ENCODE results near the gene ITGAD.
"Not testable (repeated sequence)": the region's sequence is repeated elsewhere in the genome, so short reads cannot be mapped to it uniquely, and the experiment has no call there.

Gene ITGAD

DNA sequence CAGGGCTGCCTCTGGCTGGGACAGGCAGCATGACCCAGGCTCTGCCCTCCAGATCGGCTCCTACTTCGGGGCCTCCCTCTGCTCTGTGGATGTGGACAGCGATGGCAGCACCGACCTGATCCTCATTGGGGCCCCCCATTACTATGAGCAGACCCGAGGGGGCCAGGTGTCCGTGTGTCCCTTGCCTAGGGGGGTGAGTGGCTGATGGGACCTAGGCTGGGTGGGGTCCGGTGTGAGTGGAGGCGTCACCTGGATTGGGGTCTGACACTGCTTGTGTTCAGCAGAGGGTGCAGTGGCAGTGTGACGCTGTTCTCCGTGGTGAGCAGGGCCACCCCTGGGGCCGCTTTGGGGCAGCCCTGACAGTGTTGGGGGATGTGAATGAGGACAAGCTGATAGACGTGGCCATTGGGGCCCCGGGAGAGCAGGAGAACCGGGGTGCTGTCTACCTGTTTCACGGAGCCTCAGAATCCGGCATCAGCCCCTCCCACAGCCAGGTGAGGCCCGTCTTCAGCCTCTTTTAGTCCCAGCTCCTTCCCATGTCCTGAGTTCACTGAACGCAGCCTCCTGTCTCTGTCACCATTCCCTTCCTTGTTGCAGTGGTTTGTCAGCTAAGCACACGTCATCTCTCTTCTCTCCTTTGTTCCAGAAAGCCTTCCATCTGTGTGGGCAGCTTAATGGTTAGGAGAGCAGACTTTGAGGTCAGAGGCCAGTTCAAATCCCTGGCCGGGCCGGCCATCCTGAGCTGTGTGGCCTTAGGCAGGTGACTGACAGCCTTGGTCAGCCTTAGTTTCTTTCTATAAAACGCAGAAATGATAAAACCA lies 18.1 kb downstream of the ITGAD start:
- no peak overlapping the region for H3K4me3 ChIP-seq (ENCODE audit: low read depth, low read length)
- TF ChIP-seq, protein P1, sequence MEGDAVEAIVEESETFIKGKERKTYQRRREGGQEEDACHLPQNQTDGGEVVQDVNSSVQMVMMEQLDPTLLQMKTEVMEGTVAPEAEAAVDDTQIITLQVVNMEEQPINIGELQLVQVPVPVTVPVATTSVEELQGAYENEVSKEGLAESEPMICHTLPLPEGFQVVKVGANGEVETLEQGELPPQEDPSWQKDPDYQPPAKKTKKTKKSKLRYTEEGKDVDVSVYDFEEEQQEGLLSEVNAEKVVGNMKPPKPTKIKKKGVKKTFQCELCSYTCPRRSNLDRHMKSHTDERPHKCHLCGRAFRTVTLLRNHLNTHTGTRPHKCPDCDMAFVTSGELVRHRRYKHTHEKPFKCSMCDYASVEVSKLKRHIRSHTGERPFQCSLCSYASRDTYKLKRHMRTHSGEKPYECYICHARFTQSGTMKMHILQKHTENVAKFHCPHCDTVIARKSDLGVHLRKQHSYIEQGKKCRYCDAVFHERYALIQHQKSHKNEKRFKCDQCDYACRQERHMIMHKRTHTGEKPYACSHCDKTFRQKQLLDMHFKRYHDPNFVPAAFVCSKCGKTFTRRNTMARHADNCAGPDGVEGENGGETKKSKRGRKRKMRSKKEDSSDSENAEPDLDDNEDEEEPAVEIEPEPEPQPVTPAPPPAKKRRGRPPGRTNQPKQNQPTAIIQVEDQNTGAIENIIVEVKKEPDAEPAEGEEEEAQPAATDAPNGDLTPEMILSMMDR (IDR thresholded peaks at IDR 0.05; ENCODE audit: low read depth, low read length, missing control alignments) = no peak
- DNase-seq (ENCODE audit: low read depth) = no peak

GRCh38 chr16:31412750-31413149 lies 19.6 kb downstream of the ITGAD start:
- DNase-seq (ENCODE audit: low read depth) = no peak
- H3K4me3 ChIP-seq (ENCODE audit: low read depth, low read length) = no peak overlapping the region

GRCh38 chr16:31413381-31413780 lies 20.2 kb downstream of the ITGAD start:
- TF ChIP-seq, protein P1 (IDR thresholded peaks at IDR 0.05; ENCODE audit: low read depth, low read length, missing control alignments) = no peak
- DNase-seq (ENCODE audit: low read depth) = no peak
- no peak overlapping the region for H3K4me3 ChIP-seq (ENCODE audit: low read depth, low read length)

More at GRCh38 chr16:31412750-31413149, 19.6 kb downstream of the ITGAD start:
- TF ChIP-seq, protein P1 (IDR thresholded peaks at IDR 0.05; ENCODE audit: low read depth, low read length, missing control alignments) = no peak

DNA sequence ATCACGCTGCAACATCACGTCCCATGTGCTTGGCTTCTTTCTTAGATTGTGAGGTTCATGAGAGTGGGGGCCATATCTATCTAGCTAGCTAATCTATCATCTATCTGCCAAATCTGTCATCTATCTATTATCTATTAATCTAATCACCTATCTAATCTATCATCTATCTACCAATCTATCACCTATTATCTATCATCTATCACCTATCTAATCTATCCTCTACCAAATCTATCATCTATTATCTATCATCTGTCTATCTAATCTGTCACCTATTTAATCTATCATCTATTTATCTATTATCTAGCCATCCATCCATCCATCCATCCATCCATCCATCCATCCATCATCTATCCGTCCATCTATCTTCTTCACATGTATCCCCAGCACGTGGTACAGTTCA lies 20.8 kb downstream of the ITGAD start:
- TF ChIP-seq, protein P1 (IDR thresholded peaks at IDR 0.05; ENCODE audit: low read depth, low read length, missing control alignments) = no peak
- no peak overlapping the region for H3K4me3 ChIP-seq (ENCODE audit: low read depth, low read length)
- no peak for DNase-seq (ENCODE audit: low read depth)

DNA sequence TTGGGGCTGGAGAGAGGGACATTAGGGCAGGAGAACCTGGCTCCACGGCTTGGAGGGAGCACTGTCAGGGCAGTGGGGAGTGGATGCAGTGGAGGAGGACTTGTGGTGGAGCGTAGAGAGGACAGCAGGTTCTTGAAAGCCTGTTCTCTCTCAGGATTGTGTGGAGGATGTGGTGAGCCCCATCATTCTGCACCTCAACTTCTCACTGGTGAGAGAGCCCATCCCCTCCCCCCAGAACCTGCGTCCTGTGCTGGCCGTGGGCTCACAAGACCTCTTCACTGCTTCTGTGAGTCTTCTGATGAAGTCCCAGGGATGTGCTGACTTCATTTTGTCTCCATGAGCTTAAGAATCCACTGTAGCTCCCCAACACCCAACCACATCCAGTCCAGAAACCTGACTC lies 21.6 kb downstream of the ITGAD start:
- TF ChIP-seq, protein P1 (IDR thresholded peaks at IDR 0.05; ENCODE audit: low read depth, low read length, missing control alignments) = no peak
- H3K4me3 ChIP-seq (ENCODE audit: low read depth, low read length) = no peak overlapping the region
- no peak for DNase-seq (ENCODE audit: low read depth)

DNA sequence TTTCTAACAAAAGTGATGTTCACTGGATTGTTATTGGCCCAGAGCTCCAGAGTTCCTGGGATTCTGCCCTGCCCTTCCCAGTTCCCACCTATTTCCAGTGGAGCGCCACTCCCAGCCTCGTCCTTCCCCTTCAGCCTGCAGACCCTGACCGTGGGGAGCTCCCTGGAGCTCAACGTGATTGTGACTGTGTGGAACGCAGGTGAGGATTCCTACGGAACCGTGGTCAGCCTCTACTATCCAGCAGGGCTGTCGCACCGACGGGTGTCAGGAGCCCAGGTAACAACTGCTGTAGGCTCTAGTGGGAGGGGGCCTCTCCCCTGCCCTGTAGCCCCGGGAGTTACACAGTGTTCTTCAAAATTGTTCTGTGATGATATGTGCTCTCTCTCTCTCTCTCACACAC lies 23.2 kb downstream of the ITGAD start:
- DNase-seq (ENCODE audit: low read depth) = no peak
- TF ChIP-seq, protein P1 (IDR thresholded peaks at IDR 0.05; ENCODE audit: low read depth, low read length, missing control alignments) = no peak
- H3K4me3 ChIP-seq (ENCODE audit: low read depth, low read length) = no peak overlapping the region

DNA sequence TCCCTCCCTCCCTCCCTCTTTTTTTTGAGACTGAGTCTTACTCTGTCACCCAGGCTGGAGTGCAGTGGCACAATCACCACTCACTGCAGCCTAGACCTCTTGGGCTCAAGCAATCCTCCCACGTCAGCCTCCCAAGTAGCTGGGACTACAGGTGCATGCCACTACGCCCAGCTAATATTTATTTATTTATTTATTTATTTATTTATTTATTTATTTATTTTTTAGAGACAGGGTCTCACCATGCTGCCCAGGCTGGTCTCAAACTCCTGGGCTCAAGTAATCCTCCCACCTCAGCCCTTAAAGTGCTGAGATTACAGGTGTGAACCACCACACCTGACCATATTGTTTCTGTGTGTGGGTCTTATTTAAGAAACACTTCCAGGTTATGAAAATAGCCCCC lies 23.9 kb downstream of the ITGAD start:
- not testable (repeated sequence) for H3K4me3 ChIP-seq (ENCODE audit: low read depth, low read length); DNase-seq (ENCODE audit: low read depth)

Data from GM12864 (cell line).